NCI-H187 treated with DMSO at 0.1 percent for 48 hours (cell line): ENCODE measurements around the gene ADSS1.
"Not testable (repeated sequence)": the region's sequence is repeated elsewhere in the genome, so short reads cannot be mapped to it uniquely, and the experiment has no call there.

Experiments
- DNase-seq: peaks from one replicate; lab custom pipeline; 2025; lab: John Stamatoyannopoulos, UW

ADSS1 gene

DNA sequence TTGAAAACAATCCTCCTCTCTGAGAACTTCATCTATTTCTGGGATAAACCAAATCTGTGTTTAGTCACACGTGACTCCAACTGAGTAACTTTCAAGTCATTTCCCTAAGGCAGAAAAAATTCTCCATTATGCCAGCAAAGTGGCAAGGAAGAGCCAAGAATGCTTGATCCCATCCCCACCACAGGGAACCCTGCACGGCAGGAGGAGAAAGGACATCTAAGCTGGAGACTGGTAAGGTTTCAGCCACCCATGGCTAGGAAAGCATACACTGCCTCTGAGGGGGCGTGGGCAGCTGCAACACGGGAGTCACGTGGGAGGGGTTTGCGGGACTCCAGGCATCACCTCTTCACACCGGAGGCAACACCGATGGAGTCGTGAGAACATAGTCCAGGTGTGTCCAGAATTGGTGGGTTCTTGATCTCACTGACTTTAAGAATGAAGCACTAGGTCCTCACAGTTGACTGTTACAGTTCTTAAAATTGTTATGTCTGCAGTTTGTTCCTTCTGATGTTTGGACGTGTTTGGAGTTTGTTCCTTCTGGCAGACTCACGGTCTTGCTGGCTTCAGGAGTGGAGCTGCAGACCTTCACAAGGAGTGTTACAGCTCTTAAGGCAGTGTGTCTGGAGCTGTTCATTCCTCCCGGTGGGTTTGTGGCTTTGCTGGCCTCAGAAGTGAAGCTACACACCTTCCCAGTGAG, 26.2 kb downstream of the ADSS1 start:
- DNase-seq: no peak

DNA sequence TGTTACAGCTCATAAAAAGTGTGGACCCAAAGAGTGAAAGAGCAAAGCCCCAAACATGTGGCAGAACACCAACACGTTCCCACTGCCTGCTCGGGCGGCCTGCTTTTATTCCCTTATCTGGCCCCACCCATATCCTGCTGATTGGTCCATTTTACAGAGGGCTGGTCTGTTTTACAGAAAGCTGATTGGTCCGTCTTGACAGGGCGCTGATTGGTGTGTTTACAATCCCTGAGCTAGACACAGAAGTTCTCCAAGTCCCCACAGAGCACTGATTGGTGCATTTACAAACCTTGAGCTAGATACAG, 26.7 kb downstream of the ADSS1 start:
- not testable (repeated sequence) for DNase-seq

GRCh38 chr14:104751539-104752422, 27.8 kb downstream of the ADSS1 start:
- DNase-seq: no peak

GRCh38 chr14:104752423-104752734, 28.4 kb downstream of the ADSS1 start:
- DNase-seq: no peak

DNA sequence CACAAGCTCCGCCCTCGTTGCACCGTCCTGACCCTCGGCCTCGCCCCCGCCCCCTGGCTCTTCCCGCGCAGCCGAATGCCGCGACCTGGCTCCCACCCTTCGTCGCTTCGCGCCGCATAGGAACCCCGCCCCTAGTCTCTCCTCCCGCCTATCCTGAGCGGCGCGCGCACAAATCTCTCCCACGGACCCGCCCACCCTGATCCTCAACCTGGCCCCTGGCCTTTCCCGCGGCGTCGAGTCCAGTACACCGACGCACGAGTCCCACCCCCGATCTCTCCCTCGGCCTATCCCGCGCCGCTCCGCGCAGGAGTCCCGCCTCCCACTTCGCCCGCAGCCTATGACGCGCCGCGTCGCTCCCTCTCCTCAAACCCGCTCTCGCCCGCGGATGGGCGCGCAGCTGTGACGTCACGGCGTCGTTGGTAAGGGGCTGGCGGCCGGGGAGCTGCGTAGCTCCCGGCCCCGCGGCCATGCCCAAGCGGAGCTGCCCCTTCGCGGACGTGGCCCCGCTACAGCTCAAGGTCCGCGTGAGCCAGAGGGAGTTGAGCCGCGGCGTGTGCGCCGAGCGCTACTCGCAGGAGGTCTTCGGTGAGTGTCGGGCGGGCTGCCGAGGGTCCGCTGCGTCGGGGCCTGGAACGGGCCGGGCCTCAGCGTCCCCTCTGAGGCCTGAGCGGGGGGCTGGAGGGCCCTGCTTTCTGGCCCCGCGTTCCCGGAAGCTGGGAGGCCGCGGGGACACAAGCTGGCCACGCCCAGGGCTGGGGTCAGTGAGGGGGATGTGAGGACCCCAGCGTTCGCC, 28.9 kb downstream of the ADSS1 start, which contains the start of gene SIVA1:
SIVA1 (plus strand) TSS at position 413 of the 793 bp plus-strand sequence; CDS start at position 468, 55 bp downstream.
- DNase-seq: peak; percentile 97

- no peak for DNase-seq
These were observed 29.6 kb downstream of the ADSS1 start for GRCh38 chr14:104753528-104754212.

DNA sequence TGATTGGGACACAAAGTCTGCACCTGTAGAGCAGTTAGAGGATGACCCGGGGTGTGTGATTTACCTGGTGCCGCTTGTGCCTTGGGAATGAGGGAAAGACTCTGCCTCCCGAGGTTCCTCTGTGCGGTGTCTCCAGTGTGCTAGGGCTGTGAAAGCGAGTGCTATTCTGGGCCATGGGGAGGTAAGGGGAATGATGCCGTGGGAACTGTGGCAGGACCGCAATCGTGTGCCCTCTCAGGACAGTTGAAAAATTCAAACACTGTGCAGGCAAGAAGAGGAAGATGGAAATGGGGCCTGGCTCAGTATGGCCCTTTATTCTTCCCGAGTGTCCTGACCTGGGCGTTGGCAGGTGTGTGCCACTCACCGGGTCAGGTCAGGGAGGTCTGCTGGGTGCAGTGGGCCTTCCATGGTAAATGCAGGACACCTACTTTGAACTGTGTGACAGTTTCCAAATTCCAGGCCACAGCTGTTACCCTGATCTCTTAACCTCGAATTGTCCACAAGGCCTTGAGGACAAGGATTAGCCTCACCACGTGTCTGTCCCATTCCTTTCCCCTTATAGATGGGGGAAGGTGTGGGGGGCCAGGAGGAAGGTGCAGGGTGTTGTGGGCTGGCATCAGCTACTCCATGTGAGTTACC, 30.3 kb downstream of the ADSS1 start:
- no peak for DNase-seq

DNA sequence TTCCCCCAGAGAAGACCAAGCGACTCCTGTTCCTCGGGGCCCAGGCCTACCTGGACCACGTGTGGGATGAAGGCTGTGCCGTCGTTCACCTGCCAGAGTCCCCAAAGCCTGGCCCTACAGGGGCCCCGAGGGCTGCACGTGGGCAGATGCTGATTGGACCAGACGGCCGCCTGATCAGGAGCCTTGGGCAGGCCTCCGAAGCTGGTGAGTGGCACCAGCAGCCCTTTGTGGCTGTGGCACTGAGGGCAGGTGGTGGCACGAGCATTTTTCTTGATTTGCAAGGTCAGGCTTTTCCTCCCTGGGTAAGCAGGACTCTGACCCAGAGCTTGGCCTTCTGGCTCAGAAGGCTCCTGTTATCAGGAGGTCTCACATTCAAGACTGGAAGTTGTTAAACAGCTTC, 31.6 kb downstream of the ADSS1 start:
- no peak for DNase-seq

- no peak for DNase-seq
These were observed 32.6 kb downstream of the ADSS1 start for GRCh38 chr14:104756477-104757237.

GRCh38 chr14:104757238-104757585, 33.2 kb downstream of the ADSS1 start:
- no peak for DNase-seq

- DNase-seq: no peak
These were observed 33.8 kb downstream of the ADSS1 start for GRCh38 chr14:104757681-104758392.

DNA sequence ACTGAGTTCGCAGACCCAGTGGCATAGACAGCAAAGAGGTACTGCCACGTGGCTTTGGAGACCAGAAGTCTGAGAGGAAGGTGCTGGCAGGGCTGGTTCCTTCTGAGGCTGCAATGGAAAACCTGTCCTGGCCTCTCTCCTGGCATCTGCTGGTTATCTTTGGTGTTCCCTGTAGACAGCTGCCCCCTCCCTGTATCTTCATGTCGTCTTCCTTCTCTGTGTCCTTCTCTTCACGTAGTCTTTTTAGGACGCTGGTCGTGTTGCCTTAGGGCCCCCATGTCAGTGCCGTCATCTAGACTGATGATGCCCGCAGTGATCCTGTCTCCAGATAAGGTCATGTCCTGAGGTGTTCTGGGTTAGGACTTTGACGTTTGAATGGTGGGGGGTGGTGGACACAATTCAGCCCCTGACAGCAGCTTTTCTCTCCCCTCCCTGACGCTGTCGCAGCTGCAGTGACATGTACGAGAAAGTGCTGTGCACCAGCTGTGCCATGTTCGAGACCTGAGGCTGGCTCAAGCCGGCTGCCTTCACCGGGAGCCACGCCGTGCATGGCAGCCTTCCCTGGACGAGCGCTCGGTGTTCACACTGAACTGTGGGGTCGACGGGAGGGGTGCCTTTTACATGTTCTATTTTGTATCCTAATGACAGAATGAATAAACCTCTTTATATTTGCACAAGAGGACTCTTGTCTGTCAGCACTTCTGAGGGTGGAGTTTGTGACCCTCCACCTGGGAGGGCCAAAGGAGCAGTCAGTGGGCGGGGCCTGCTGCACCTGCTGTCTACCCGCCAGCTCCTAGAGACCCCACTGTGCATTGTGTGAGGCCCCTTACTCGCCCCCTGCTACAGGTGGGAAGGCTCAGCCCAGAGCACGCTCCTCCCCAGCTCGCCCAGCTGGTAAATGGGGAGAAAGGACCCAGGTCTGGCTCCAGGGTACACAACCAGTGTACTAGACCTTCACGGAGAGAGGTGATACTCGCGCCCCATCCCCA, 35.2 kb downstream of the ADSS1 start:
- DNase-seq: no peak

DNA sequence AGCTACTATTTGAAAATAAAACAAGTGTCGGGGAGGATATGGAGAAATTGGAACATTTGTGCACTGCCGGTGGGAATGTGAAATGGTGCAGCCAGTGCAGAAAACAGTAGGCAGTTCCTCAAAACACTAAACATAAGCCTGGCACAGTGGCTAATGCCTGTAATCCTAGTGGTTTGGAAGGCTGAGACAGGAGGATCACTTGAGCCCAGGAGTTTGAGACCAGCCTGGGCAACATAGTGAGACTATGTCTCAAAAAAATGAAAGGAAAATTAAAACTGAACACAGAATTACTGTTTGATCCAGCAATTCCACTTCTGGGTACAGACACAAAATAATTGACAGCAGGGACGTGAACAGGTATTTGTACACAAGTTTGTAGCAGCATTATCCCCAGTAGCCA, 41.5 kb downstream of the ADSS1 start:
- no peak for DNase-seq

- DNase-seq: no peak
These were observed 42.3 kb downstream of the ADSS1 start for GRCh38 chr14:104766256-104766862.

GRCh38 chr14:104766863-104767633, 43.0 kb downstream of the ADSS1 start:
- no peak for DNase-seq

DNA sequence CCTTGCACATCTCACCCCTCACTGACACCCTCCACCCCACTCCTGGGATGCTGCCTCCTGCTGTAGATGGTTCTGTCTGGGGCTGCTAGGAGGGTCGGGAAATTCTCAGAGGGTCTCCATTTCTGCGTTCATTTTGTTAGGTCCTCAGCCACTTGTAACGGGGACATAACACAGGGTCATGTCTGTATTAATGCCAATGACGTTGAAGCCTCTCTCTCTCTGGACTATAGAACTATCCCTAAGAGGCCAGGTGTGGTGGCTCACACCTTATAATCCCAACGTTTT, 43.5 kb downstream of the ADSS1 start:
- DNase-seq: no peak

DNA sequence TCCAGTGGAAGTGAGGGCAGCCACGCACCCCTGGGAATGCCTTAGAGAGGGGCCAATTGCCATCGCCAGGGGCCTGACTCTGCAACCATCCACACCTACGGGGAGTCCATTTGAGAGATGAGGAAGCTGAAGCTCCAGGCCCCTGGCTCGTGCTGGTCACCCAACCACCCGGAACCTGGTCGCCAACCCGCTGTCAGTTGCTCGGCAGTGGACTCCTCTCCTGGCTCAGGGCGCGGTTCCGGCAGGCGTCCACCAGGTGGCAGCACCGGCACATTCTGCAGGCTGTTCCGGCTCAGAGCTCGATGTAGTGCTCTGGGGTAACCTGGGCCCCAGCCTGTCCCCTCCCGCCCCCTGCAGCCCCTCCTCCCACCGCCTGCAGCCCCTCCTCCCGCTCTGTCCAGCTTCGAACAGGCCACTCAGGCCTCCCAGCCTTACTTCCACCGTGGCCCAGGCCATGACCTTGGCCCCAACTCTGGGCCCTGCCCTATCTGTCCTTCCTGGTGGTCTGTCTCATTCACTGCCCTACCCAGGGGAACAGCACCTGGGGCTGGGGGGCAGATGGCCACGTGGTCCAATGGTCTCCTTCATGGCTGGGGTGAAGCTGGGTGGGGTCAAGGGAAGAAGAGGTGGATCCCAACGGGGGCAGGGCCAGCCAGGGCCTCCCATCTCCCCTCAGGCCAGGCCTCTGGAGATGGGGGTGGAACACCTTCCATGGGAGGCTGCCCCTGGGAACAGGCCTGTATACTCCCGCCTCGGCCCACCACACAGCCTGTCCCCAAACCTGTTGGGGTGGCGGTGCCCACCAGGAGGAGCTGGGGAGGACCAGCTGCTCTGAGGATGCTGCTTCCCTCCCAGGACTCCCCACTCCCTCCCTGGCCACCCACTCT, 44.7 kb downstream of the ADSS1 start:
- no peak for DNase-seq
